Stimulated activated CD4-positive, alpha-beta T cell treated with anti-CD3 and anti-CD28 coated beads, Interleukin-2, amount 100 ng/mL, for 48 hours (primary cell): Measurements from ENCODE around the gene BPI.
"Not testable (repeated sequence)": the region's sequence is repeated elsewhere in the genome, so short reads cannot be mapped to it uniquely, and the experiment has no call there.

Experiments used
- DNase-seq, 2 donors: peaks; one replicate each; pipeline ENCODE4 v3.0.0-alpha.2; 2020

Gene BPI

DNA sequence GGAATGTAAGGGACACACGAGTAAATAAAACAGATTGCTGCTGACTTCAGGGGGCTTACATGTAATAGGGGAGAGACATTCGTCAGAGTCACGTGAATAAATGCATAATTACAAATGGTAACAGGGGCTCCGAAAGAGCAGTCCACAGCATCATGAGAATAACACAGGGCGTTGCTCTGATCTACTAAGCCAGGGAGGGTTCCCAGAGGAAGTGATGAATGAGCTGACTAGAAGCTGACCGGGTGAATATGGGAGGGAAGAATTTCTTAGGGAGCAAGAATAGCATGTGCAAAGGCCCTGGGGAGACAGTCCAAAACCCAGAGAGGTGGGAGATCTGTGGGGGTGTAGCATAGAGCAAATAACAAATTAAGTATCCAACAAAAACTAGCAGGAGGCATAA lies 2.4 kb downstream of the BPI start:
- no peak for DNase-seq

DNA sequence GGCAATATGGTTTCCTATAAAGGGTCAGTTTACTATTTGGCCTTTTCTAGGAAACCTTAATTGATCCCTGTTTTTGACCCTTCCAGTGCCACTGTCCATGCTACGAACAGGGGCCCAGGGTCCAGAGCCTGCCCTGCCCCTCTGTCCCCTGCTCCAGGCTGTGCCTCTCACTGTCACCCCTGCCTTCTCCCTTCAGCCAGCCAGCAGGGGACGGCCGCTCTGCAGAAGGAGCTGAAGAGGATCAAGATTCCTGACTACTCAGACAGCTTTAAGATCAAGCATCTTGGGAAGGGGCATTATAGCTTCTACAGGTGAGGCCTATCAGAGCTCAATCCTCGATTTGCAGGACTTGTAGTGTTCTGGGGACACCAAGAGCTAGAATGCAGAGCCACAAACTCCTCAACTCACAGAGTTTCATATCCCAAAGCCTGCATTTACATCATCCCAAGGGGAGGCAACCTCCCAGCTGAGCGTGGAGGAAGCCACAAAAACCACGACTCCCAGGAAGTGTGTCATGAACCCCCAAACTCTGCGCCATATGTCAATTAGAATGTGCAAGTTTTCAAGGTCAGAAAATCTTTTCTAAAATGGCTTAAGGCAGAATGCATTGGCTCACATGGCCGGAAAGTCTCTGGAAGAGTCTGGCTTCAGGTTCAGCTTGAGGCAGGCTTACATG lies 3.6 kb downstream of the BPI start:
- DNase-seq: no peak

DNA sequence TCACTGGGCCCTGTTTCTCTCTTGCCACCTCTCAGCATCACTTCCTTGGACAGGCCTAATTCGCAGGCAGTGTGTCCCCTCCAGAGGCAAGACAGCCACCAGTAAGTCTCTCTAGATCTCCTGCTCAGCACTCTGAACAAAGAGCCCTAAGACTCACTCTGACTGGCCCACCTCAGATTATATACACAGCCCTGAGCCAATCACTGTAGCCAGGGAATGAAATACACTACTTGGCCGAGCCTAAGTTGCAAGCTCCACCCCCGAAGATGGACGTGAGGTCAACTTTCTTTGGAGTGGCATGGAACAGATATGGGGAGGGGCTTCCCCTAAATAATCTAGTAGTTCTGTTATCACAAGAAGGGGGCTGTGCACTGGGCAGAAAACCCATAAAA lies 4.1 kb downstream of the BPI start:
- no peak for DNase-seq

DNA sequence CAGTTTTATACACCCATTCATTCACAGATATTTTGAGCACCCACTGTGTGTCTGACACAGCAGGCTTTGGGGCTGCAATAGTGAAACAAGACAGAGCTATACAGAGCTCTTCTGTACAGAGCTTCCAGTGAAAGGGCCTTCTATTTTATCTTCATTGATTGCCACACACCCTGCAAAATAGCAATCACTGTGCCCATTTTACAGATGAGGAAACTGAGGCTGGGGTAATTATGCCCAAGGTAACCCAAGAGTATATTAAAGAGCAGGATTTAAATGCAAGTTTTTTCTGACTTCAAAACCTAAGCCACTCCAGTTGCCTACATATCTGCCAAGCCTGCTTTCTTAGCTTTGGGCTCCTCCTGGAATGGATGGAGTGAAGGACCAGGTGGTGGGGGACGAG lies 4.5 kb downstream of the BPI start:
- no peak for DNase-seq

DNA sequence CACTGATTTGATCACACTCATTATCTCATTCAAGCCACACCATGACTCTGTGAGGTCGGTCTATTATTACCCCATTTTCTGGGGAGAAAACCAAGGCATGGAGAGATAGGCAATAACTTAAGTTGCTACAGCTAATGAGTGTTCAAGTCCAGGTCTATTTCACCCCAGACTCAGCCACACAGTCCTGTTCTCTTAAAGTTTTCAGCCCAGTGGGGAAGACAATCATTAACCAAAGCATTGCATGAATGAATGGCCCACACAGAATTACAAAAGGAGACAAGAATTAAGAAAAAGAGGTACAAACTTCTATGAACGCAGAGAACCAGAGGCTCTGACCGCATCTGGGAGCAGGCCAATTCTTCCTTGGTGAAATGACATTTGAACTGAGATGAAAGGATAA lies 7.1 kb downstream of the BPI start:
- no peak for DNase-seq

DNA sequence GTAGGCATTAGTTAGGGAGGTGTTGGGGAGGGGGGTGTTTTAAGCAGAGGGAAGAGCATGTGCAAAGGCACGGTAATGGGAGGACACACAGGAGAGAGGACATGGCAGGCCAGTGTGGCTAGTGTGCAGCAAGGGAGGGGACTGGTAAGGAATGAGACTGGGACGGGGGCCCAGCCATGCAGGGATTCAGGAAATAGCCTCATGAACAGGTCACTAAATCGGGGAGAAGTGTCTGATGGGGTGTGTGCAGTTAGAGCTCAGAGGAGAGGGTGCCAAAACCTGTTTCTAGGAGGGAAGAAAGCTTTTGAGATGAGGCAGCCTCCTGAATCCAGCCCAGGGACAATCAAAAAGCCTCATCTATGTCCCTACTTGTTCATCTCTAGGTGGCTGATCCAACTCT lies 7.5 kb downstream of the BPI start:
- no peak for DNase-seq

DNA sequence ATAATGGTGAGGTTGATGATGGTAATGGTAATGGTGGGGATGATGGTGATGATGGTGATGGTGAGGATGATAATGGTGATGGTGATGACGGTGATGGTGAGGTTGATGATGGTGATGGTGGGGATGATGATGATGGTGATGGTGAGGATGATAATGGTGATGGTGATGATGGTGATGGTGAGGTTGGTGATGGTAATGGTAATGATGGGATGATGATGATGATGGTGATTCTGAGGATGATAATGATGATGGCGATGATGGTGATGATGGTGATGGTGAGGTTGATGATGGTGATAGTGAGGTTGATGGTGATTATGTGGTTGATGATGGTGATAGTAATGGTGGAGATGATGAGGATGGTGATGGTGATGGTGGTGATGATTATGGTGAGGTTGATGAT lies 9.7 kb downstream of the BPI start:
- DNase-seq: no peak

DNA sequence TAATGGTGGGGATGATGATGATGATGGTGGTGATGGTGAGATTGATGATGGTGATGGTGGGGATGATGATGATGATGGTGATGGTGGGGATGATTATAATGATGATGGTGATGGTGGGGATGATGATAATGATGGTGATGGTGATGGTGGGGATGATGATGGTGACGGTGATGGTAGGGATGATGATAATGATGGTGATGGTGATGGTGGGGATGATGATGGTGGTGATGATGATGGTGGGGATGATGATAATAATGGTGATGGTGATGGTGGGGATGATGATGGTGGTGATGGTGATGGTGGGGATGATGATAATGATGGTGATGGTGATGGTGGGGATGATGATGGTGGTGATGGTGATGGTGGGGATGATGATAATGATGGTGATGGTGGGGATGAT lies 10.4 kb downstream of the BPI start:
- not testable (repeated sequence) for DNase-seq

DNA sequence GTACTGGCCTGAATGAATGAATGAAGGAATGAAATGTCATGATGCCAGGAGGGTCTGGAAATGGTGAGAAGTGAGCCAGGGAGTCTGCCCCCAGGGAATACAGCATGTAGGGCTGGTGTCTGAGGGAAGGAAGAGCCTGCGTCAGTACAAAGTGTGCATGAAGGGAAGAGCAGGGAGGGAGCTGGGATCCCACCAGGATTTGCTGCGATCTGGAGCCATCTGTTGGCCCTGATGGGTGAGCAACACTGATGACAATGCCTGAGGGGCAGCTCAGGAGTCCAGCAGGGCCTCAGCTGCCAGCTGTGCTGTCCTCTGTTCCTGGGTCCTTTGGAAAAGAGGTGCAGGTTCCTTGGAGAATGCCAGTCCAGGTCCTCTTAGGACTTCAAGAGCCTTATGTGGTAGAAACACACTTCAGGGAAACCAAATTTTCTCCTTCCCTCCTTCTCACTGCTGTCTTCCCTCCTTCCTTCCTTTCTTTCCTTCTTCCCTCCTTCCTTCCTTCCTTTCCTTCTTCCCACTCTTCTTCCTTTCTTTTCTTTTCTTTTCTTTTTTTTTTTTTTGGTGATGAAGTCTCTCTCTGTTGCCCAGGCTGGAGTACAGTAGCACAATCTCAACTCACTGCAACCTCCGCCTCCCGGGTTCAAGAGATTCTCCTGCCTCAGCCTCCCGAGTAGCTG lies 11.5 kb downstream of the BPI start:
- no peak for DNase-seq

DNA sequence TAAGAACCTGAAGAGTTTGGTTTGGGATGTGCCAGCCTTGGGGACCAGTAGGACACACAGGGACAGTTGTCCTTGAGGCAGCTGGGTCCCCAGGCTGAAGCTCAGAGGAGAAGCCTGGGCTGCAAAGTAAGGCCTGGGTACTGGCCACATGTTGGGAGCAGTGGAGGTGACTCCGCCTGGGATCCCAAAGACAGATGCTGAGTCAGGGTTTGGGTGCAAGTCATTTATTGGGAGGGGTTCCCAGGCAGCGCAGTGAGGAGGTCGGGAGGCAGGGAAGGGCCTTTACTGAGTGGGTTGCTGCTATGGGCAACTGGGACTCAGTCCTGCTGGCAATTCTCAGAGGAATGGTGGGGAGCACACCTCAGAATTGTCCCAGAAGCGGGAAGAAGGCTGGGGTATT lies 12.4 kb downstream of the BPI start:
- no peak for DNase-seq

DNA sequence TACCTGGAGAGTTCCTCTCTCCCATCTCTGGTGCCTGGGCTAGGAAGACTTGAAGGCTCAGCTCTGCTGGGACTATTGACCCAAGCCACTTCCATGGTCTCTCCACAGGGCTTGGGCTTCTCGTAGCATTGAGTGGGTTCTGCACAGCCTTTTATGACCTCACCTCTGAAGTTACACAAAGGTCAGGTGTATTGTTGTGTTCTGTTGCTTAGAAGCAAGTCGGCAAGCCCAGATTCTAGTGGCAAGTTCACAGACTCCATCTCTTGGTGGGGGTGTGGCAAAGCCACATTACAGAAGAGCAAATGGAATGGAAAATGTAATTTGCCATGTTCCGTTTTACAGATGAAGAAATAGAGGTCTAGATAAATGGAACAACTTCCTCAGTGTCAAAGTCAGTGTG lies 13.5 kb downstream of the BPI start:
- no peak for DNase-seq

DNA sequence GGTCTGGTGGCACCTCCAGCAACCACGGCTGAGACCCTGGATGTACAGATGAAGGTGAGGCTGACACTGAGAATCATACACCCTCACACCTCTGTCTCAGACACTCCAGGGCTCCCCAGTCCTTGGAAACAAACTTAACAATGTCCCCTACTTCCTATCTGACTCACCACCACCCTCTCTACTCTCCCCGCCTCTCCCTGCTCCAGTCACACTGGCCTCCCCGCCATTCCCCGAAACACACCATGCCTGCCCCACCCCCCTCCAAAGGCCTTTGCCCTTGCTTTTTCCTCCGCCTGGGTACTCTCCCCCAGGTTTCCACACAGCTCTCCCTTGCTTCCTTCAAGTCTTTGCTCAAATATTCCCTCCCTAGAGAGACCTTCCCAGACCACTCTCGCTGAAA lies 16.3 kb downstream of the BPI start:
- no peak for DNase-seq

DNA sequence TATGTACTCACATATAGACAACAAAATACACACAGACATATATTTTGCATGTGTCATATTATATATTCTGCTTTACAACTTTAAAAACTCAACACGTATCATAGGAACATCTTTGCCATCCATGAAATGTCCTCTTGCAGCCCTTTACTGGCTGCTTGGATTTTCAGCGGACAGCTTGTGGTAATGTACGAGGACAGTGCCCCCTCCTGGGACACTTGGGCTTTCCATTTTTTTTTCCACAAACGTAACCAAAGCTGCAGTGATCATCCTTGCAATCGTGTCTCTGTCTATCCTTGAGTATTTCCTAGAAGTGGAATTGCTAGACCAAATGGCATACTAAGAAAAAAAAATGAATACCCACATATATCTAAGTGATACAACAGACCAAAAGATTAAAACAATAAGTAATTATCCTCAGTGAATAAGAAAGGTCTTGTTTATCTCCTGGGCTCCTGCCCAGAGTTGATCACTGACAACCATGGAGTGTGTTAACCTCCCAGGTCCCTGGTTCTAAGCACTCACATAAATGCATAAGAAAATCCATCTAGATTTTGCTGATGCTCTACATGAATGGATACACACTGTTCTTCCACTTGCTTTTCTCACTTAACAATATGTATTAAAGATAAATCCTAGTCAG lies 18.1 kb downstream of the BPI start:
- DNase-seq: no peak

DNA sequence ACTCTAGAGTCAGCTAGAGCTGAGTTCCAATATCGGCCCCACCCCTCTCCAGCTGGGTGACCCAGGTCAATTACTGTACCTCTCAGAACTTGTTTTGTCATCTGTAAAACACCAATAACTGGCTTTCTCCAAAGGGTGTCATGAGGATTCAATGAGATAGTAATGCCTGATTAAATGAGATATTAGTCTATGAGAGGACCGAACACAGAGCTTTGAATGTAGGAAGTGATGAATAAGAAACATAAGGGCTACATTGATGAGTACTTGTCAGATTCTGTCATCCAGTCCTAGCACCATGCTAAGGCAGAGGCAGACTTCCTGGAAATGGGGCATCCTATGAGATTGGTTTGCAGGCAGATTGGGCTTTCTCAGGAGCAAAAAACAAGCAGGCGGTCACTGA lies 20.2 kb downstream of the BPI start:
- DNase-seq: no peak

DNA sequence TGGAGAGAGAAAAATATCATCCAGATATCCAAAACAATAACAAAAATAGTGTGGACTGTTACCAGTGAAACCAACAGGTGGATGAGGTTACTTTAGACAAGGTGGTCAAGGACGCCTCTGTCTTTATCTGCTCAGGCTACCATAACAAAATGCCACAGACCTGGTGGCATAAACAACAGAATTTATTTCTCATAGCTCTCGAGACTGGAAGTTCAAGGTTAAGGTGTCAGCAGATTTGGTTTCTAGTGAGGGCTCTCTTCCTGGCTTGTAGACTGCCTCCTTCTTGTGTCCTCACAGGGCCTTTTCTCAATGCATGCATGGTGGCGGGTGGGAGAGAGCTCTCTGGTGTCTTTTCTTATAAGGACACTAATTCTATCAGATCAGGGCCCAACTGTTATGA lies 21.2 kb downstream of the BPI start:
- DNase-seq: no peak

DNA sequence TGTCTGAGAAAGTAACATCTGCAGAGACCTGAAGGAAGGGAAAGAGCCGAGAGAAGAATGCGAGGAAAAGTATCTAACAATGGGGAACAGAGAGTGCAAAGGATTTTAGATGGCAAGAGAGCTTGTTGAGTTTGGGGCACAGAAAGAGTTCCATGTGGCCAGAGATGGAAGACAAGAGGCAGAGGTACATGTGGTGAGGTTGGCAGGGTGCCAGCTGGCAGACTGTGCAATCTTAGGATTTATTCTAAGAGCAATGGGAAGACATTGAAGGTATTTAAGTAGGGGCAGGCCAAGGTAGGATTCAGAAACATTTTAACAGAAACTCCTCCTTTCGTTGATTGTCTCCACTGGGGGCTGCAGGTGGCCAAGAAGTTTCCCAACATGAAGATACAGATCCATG lies 21.9 kb downstream of the BPI start:
- no peak for DNase-seq

DNA sequence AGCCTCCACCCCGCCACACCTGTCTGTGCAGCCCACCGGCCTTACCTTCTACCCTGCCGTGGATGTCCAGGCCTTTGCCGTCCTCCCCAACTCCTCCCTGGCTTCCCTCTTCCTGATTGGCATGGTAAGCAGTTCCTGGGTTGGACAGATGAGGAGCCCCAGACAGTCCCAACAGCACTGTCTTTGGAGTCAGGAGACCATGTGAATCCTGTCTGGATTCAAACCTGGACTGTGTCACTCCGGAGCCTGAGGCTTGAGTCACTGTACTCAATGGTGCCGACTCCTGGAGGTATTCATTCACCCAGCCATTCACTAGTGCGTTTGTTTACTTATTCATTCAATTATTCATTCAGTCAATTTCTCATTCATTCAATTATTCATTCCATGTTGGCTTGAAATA lies 22.4 kb downstream of the BPI start:
- DNase-seq: no peak

DNA sequence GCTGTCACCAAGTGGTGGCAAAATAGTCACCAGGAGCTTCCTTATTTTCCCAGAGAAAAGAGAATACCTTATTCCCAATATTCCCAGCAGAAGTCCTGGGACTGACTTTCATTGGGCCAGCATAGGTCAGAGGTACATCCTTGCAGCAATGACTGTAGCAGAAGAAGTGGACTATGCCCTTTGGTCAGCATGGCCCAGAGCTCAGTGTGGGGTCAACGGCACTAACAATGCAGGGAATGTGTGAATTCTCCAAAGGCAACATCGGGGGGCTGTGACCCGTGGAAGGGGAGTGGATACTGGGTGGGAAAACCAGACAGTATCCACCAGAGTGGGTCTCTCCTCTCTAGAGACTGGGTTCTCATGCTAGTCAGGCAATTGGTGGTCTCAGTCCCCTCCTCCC lies 26.7 kb downstream of the BPI start:
- DNase-seq: no peak

DNA sequence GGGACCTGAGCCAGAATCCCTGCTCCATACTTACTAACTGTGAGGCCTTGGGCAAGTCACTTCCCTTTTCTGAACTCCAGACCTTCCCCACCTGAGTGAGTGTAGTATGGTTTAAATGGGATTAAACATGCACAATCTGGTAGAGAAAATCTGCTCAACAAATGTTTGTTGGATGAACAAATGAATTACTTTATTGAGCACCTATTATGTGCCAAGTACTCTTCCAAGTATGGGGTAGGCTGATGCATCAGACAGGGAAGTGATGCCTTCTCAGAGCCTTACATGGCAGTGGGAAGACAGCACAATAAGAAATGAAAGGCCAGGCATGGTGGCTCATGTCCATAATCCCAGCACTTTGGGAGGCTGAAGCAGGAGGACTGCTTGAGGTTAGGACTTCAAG lies 27.3 kb downstream of the BPI start:
- no peak for DNase-seq

DNA sequence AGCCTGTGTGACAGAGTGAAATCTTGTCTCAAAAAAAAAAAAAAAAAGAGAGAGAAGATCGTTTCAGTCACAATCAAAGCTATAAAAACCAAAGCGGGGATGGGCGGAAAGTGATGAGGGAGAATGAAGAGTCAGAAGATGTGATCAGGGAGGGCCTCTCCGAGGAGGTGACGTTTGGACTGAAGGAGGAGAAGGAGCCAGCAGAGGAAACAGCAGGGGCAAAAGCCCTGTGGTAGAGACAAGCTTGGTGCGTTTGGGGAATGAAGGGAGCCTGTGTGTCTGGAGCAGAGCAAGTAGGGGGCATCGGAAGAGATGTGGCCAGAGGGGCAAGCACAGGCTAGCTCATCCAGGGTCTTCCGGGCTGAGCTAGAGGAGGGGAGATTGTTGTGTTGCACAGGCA lies 27.9 kb downstream of the BPI start:
- DNase-seq: no peak

DNA sequence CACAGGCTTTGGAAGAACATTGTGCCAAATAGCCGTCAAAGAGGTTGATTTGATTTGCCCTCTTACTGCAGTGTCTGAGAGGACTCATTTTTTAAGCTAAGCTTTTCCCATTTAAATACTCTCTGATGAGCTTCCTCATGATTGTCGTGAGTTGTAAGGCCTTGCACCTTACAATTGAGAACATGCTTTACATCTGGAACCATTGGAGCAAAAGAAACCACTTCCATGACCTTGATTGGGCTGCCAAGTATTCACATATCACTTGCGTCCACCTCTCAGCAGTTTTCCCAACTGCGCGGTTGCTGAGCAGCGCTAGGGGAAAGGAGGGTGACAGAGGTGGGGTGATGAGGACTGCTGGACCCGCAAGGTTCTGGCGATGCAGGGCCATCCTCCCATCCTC lies 30.1 kb downstream of the BPI start:
- no peak for DNase-seq

DNA sequence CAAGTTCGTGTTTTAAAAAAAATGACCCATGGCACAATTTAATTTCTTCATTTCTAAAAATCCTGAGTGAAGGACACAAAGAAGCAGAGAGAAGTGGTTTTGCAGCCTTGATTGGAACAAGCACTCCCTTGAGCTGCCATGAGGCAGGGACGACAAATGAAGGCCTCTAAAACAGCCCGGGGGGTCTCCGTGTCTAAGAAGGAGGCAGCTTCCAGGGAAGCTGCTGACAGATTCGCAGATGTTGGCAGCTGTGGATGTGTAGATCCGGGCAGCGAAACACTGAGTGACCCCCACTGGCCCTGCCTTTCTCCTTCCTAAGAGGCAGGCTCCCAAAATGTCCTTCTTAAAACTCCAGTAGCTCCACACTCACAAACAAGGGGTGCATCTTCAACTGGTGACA lies 32.8 kb downstream of the BPI start:
- DNase-seq: no peak

DNA sequence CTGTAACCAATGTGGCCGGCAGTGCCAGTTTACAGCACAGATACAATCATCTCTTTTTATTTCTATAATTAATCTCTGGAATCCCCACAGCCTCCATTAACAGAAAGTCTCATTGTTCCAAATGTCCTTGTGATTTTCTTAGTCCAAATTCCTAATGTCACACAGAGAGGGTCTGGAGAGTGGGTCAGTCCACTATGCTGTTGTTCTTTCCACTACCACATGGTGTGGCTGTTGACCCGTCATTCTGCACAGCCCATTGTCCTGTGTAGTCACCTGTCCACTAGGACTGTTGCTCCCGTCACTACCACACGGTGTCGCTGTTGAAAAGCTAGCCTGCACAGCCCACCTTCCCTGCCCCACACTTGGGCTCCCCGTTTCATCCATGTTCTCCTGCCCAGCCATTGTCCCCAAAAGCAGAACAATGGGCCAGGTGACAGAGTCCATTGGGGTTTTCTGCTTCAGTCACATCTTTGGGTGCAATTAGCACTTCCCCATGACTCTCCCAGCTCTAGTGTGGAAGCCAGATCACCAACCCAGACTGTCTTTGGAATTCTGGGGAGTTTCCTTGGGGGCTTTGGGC lies 33.7 kb downstream of the BPI start:
- peak; percentile 11 to 36 for DNase-seq

DNA sequence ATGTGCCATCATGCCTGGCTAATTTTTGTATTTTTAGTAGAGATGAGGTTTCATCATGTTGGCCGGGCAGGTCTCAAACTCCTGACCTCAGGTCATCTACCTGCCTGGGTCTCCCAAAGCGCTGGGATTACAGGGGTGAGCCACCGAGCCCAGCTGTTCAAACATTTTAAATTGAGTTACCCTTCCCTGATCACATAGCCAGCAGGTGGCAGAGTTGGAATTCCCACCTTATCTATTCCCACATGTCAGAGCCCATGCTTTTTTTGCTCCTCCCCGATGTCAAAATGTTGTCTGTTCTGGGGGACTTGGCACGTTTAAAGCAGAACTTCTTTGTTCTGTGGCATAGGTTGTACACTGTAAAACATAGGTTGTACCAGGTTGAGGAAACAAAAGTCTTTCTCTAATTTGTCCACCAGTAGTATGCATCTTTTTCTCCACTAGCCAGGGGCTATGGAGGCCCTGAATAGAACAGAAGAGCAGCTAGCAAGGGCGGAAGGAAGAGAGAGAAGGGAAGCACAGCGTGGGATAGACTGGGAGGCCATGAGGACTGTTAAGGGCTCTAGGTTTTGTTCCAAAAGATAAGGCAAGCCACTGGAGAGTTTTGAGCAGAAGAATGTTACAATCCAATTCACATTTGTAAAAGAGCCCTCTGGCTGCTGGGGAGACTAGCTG lies 35.0 kb downstream of the BPI start:
- no peak for DNase-seq
